Left ventricle myocardium superior (tissue), 1 donor: Measurements from ENCODE around the gene CDC37. TPM values are rescaled to one million over a fixed set of nuclear protein-coding genes. Genes with fewer than 3 reads are reported as not detected.
A peak's percentile ranks its signal among the peaks of the same experiment; 100 is the strongest.

Experiments
- ATAC-seq: fragments of 200-7000 bp; cut with Tn5 transposase; one replicate; pipeline ENCODE4 v1.9.1; 2020; ENCODE audit warnings: mild to moderate bottlenecking, moderate library complexity
- DNase-seq: peaks from one replicate; pipeline ENCODE4 v3.0.0-alpha.2; 2020
- intact Hi-C: fragments of 100-400 bp; cut with micrococcal nuclease; formaldehyde crosslinking; loops from one replicate; pipeline ENCODE4 v1.11.0; 2022
- long read RNA-seq: library from polyadenylated mRNA; unstranded; transcript quantifications from one replicate; pipeline ENCODE4 v2.0.0, GENCODE V29; 2021
- total RNA-seq: library from RNA; stranded (reverse); fragmentation: NEBNext Ultra II Directional; extraction: Animal tissue kit (Norgen Biotek cat#: 25700); gene quantifications from one replicate; pipeline ENCODE4 v1.2.1, GENCODE V29; 2021
- donor health status: DM: no; HTN: yes; CAD: no; lungs with severe emphysema.

The CDC37 gene
- total RNA-seq, result 157 TPM
- long read RNA-seq, transcript CDC37-209 (7 exons, 1,377 nt), result minor isoform, 22 of 310 reads
- long read RNA-seq, transcript CDC37-201 (8 exons, 1,608 nt), result major isoform, 195 of 310 reads
- long read RNA-seq, partial matches to known transcripts, result 36 of 310 reads
- long read RNA-seq, other reads (novel, unspliced or antisense), result 57 of 310 reads

DNA sequence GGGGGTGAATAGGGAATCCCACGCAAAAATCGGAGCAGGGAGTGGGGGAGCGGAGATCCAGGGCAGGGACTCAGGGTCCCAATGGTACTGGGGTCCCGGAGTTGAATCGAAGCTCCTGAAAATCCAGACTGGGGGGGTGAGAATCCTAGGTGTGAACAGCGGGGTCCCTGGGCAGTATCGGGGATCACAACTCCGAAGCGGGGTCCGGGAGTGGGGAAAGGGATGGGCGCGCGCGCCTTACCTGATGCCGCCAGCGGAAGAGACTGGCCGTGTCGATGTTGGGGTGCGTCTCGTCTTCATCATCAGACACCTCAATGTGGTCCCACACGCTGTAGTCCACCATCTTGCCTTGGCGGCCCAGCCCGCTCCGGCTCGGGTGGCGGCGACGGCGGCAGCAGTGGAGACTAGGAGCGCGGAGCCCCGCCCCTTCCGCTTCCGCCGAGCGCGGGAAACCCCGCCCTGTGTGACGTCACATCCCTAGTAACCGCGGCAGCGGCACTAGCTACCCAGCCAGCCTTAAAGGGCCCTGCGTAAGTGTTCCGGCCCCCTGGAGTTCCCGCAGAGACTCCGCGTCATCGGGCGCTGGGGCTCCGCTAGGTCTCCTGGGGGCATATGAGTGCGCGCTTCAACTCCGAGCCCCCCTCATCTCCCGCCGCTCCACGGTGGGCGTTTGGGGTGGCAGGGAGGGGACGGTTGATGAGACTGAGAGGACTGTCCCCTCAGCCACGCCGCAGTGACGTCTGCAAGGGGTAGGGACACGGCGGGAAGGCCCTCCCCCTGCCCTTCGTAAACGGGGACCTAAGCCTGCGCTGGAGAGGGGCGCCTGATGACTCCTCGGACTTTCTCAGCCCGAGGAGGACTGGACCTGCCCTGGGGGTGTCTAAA lies at the start of gene CDC37:
Gene CDC37 (minus strand): TSS at position 406 of the 885 bp plus-strand sequence. CDS start 63 bp downstream, at position 343.
- intact Hi-C loops, result no loop called here
- ATAC-seq (peak; percentile 94), DNase-seq (peak; percentile 98)

DNA sequence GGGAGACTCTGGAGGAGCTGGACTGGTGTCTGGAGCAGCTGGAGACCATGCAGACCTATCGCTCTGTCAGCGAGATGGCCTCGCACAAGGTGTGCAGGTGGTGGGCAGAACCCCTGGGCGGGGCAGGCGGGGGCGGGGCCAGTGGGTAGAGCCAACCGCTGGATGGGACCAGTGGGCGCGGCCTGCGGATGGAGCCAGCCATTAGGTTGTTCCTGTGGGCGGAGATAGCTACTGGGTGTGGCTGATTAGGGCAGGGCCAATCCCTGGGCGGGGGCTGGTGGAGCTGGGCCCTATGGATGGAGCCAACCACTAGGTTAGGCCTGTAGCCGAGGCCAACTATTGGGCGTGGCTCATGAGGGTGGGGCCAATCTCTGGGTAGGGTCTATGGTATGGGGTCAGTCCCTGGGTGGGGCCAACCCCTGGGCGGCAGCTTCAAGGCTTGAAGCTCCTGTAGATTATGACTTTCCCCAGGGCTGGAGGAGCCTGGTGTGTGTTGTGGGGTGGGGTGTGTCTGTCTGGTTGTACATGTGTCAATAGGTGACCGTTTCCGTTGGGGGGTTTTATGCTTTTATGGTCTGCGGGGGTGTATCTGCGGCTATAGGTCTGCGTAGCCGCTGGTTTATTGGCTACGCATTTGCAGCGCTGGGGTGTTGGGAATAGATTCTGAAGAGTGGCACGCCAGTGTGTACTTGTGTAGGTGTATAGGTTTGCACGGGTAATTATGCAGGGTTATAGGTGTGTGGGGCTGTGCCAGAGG lies 47.7 kb upstream of the CDC37 start:
- ATAC-seq (no peak), DNase-seq (no peak)
- intact Hi-C loops, result no loop called here

DNA sequence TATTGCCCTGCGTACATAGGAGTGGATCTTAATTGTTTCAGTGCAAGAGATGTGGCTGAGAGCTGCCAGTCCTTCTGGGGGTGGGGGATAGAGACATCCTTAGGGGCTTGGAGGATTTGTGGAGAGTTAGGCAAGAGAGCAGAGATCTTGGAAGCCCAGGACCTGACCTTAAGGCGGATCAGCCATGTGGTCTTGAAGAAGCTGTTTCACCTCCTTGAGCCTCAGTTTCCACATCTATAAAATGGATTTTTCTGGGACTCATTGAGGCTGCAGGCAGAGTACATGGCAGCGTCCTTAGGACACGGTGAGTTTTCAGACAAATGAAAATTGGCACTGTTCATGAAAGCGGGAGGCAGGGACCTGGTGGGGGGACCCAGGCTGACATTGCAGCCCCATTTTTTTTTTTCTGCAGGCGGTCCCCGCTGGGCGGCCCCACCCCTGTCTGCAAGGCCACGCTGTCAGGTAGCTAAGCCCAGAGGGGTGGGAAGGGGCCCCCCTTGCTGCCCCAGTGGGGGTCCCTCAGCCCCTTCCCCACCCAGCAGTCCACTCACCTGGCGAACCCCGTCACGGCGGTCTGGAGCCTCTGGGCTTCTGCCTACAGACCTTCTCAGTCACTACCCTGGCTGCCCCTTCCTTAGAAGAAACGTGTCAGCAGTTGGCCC lies 47.0 kb upstream of the CDC37 start:
- intact Hi-C loops, result no loop called here
- no peak for ATAC-seq

DNA sequence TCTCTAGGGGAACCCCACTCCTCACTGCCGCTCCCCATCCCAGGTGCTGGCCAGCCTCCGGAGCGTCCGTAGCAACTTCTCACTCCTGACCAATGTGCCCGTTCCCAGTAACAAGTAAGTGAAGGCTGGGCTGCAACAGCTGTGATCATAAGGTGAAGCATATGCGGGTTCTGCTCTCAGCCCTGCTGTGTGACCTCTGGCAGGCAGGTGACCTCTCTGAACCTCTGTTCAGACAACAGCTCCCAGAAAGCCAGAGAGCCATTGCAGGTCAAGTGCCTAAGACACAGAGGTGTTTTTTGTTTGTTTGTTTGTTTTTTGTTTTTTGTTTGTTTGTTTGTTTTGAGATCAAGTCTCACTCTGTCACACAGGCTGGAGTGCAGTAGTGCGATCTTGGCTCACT lies 45.7 kb upstream of the CDC37 start:
- ATAC-seq (no peak), DNase-seq (no peak)
- intact Hi-C loops, result no loop called here

More for the DNA sequence above, 47.0 kb upstream of the CDC37 start:
- DNase-seq, result no peak

DNA sequence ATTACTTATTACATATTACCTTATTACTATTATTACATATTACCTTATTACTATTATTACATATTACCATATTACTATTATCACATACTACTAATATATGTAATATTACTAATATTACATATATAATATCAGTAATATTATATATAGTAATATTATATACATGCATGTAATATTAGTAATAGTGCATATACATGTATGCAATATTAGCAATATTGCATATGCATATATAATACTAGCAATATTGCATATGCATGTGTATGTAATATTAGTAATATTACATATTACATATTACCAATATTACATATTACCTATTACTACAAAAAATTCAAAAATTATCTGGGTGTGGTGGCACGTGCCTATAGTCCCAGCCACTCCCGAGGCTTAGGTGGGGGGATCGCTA lies 39.4 kb upstream of the CDC37 start:
- intact Hi-C loops, result no loop called here
- no peak for ATAC-seq
- no peak for DNase-seq

DNA sequence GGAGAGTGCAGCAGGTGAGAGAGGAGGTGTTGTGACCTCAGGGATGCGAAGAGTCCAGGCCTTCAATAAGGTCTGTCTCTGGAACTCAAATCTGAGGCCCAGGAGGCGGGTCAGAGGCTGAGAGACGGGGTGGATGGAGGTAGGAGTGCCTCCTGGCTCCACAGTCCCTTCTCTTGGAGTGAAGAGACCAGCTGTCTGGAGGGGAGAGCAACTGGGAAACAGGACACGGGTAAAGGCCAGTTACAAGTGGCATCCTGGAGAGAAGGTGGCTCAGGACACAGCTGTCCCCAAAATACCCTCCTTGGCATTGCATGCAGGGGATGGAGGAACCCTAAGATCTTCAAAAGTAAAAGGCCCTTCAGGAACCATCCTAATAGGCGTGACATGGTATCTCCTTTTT lies 36.2 kb upstream of the CDC37 start:
- no peak for ATAC-seq
- intact Hi-C loops, result no loop called here
- DNase-seq, result no peak

DNA sequence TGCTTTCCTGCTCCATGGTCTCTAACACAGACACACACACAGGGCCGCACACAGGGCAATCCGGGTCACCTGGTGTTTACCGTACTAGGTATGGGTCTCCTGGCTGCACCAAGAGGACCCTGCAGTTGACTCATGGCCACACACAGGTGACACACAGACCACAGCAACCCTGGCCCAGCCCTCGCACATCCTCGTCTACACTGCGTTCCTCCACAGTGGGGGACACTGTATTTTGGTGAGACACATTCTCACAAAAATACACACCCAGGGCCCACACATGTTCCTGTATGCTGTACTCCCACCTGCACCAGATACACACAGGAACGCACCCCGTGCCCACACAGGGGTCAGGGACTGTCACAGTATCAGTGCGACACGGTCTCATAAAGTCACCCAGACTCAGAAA lies 29.8 kb upstream of the CDC37 start:
- intact Hi-C loops, result no loop called here
- ATAC-seq, result peak; percentile 16
- DNase-seq, result peak; percentile 38

DNA sequence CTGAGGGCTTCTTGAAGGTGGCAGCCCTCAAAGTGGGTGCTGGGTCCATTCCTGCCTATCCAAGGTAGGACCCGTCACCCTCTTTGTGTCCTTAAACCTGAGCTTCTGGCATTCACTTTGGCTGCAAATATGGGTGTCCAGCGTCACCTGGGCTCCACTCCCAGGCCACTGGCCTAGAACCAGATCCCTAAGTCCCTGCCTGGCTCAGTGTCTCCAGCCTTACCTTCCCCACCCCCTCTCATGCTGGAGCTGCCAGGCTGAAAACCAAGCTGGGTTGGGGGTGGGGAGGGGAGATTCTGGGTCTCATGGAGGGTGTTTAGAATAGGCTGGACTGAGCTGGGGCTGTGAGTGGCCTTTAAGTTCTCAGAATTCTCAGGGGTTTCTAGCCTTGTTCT lies 29.4 kb upstream of the CDC37 start:
- ATAC-seq (peak; percentile 56), DNase-seq (peak; percentile 52)
- intact Hi-C loops, result no loop called here

DNA sequence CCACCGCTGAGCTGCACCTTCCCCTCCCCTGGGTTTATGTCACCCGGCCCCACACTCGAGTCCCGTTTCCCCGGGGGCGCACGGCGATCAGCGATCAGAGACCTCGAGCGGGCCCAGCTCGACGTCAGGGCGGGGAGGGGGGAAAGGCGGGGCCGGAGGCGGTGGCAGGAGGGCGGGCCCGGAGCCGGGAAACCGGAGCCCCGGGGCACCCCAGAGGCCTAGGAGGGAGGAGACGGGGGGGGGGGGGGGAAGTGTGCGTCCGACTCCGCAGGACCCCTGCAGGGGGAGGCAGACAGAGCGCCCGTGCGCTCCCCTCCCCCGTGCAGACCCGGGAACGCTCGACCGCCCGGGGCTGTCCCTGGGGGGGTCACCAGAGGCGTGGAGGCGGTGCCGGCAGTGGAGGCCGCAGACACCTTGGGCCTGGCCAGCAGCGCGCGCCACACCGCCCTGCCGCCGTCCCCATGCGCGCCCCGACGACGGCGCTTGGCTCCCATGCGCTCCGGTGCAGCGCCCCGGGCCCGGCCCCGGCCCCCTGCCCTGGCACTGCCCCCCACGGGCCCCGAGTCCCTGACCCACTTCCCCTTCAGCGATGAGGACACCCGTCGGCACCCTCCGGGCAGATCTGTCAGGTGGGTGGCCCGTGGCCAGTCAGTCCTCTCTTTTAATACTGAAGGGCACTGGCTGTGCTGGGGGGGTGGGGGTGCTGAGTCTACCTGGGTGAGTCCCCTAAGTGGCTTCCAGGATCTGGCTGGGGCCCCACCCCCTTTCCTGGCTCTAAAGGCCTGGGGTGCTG lies 28.8 kb upstream of the CDC37 start:
- DNase-seq (peak; percentile 87), ATAC-seq (peak; percentile 74)
- intact Hi-C loops, result no loop called here

DNA sequence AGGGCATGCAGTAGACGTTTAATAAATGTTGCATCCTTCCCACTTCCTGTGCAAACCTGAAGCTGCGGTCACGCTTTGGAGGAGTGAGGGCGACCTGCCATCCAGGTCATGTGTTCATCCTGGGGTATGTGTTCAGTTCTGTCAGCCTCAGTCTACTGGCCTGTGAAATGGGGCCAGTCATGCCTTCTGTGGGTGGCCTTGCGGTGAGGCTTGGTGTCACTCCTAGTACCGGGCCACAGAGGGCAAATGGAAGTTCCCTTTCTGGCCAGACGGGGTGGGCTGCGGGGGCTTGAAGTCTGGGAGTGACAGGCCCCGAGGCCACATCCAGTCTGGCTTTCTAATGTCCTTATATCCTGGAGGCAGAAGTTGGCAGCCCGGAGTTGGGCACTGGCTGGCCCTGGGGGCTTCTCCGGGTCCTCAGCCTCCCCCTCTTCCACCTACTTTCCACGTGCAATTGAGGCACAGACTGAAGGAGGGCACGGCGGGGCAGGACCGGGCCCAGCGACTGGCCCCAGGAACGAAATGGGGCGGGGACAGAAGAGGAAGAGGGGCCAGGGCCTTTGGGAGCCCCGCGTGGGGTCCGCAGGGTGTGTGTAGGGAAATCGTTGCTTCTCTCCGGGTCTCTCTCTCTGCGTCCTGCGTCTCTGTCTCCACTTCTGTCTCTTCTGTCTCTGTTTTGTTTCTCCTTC lies 28.1 kb upstream of the CDC37 start:
- intact Hi-C loops, result no loop called here
- DNase-seq (peak; percentile 51), ATAC-seq (peak; percentile 1)

DNA sequence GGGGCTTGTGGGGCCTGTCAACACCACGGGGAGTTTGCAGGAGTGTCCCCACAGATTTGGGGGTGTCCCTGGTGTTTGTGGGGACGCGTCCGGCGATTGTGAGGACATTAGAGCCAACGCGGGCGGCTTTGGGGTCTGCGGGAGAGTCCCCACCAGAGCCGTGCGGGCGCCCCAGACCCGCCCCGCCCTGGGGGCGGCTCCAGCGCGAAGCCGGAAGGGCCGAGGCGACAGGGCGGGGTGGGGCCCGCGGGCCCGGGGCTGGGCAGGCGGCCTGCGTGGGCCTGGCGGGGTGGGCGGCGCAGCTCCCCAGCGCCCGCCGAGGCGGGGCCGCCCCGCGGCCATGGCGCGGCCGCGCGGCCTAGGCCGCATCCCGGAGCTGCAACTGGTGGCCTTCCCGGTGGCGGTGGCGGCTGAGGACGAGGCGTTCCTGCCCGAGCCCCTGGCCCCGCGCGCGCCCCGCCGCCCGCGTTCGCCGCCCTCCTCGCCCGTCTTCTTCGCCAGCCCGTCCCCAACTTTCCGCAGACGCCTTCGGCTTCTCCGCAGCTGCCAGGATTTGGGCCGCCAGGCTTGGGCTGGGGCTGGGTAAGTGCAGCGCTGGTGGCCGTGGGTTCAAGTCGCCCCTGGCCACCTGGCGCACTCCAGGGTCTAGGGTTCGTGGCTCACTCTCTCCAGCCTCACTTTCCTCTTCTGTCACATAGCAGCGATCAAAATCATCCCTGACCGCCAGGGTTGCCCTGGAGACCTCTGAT lies 27.3 kb upstream of the CDC37 start:
- ATAC-seq, result peak; percentile 68
- intact Hi-C loops, result no loop called here
- DNase-seq, result peak; percentile 85

DNA sequence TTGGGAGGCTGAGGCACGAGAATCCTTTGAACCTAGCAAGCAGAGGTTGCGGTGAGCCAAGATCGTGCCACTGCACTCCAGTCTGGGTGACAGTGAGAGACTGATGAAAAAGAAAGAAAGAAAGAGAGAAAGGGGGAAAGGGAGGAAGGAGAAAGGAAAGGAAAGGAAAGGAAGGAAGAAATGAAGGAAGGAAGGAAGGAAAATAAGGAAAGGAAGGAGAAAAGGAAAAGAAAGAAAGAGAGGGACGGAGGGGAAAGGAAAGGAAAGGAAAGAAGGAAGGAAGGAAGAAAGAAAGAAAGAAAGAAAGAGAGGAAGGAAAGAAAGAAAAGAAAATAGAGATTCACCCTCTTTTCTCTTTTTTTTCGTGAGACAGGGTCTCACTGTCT lies 25.6 kb upstream of the CDC37 start:
- ATAC-seq, result no peak
- DNase-seq, result no peak
- intact Hi-C loops, result no loop called here

DNA sequence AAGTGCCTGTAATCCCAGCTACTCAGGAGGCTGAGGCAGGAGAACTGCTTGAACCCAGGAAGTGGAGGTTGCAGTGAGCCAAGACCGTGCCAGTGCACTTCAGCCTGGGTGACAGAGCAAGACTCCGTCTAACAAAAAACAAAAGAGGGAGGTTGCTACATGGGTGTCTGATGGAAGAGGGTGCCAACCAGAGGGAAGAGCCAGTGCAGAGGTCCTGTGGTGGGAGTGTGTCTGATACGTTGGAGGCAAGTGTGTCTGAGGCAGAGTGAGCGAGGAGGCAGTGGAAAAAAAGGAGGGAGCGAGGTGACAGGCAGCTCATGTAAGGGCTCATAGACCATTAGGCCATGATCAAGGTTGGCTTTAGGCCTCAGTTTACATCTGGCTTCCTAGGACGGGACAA lies 23.8 kb upstream of the CDC37 start:
- intact Hi-C loops, result no loop called here
- DNase-seq, result no peak
- no peak for ATAC-seq

DNA sequence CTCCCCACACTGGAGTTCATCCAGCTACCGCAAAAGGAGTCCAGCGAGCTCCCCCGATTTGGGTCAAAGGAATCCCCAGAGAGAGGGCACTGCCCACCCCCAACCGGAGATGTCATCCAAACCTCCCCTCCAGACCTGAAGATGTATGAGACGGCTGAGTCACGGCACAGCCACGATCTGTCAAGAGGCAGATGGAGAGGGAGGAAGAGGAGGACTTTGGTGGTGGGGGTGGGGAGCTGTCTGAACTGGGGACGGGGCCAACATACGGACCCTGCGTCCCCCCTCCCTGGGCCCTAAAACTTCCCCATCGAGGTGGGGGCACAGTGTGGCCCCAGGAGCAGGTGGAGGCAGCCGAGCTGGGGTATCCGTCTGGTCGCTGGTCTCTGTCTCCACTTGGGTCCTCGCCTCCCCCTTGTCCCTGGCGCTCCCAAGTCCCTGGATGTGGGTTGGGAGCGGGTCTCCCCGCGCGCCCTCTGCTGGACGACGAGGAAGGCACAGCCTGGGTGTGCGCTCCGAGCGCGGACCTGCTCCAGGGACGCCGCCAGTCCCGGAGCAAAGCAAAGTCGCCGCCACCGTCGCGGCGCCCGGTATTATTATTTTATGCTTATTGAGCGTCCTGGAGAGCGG lies 20.8 kb upstream of the CDC37 start:
- DNase-seq, result peak; percentile 91
- peak; percentile 93 for ATAC-seq
- intact Hi-C loops, result no loop called here

DNA sequence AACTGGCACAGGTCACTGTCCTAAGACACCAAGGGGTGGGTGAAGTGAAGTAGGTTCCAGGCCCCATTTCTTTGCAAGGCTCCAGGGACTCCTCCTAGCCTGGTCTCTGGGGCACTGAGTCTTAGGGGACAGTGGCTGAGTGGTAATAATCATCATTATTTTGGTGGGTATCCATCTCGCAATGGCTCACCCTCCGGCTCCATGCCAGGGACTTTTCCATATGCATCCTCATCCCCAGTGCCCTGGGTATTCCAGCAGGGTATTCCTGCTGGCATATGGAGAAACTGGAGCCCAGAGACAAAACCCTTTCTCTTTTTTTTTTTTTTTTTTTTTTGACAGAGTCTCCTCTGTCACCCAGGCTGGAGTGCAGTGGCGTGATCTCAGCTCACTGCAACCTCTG lies 19.5 kb upstream of the CDC37 start:
- ATAC-seq (no peak), DNase-seq (no peak)
- intact Hi-C loops, result no loop called here

DNA sequence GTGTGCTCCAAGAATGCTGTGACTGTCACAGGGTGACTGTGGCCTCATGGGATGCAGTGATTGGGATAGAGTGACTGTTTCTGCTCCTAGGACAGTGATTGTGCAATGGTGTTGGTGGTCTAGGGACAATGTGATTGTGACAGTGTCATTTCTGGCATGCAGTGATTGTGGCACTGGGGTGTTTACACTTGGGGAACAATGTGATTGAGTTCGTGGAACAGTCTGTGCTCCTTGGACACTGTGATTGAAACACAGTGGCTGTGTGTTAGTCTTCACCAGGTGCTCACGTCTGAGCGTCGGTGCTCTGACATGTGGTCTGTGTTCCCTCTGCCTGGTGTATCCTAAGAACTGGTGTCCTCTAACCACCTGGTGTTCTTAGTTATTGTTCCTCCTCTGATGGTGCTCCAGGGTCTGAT lies 18.7 kb upstream of the CDC37 start:
- DNase-seq (no peak), ATAC-seq (no peak)
- intact Hi-C loops, result no loop called here
